Measurements from ENCODE around the gene FGF11.

DNA sequence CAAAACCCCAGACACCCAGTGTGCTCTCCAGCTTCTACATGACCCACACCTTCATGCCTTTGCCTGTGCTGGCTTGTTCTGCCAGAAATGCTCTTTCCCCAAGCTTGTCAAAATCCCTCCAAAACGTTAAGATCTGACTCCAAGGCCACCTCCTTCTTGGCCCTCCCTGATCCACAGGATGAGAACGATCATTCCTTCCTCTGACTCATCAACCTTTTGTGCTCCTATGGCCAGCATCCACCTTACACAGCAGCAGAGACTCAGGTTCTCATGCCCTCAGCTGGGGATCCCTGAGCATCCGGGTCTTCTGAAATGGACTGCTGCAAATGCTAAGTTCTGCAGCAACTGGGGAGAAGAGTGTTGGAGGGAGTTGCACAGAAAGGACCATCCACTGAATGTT lies 37.2 kb downstream of the FGF11 start:
- TF ChIP-seq, protein P1, sequence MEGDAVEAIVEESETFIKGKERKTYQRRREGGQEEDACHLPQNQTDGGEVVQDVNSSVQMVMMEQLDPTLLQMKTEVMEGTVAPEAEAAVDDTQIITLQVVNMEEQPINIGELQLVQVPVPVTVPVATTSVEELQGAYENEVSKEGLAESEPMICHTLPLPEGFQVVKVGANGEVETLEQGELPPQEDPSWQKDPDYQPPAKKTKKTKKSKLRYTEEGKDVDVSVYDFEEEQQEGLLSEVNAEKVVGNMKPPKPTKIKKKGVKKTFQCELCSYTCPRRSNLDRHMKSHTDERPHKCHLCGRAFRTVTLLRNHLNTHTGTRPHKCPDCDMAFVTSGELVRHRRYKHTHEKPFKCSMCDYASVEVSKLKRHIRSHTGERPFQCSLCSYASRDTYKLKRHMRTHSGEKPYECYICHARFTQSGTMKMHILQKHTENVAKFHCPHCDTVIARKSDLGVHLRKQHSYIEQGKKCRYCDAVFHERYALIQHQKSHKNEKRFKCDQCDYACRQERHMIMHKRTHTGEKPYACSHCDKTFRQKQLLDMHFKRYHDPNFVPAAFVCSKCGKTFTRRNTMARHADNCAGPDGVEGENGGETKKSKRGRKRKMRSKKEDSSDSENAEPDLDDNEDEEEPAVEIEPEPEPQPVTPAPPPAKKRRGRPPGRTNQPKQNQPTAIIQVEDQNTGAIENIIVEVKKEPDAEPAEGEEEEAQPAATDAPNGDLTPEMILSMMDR (IDR thresholded peaks at IDR 0.05 in 4 of 5, conservative IDR thresholded peaks at IDR 0.05 in 1 of 5) = no peak
- TF ChIP-seq POLR2A (IDR thresholded peaks at IDR 0.05) = no peak

All from gastrocnemius medialis (tissue), 4 donors.